ENCODE data around the gene PRG2.
"Not testable (repeated sequence)": the region's sequence is repeated elsewhere in the genome, so short reads cannot be mapped to it uniquely, and the experiment has no call there.

DNA sequence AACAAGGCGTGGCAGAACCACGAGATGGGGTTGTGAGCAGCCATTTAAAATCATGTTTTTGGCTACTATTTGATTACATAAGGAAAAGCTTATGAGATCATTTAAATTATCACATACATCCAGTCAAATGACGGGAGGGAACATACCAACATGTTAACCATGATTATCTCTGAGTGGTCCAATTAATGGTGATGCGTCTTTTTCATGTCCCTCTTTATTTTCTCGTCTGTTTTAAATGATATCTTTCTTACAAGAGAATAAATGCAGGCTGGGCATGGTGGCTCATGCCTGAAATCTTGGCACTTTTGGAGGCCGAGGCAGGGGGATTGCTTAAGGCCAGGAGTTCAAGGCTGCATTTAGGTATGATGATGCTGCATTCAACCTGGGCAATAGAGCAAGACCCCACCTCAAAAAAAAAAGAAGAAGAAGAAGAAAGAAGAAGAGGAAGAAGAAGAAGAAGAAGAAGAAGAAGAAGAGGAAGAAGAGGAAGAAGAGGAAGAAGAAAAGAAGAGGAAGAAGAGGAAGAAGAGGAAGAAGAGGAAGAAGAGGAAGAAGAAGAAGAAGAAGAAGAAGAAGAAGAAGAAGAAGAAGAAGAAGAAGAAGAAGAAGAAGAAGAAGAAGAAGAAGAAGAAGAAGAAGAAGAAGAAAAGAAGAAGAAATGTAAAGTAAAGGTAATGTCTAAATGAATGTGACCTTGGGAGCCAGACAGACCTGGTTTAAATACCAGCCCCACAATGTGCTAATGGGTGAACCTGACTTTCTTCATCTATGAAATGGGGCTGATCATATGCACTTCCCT is 12.8 kb upstream of the PRG2 start:
- not testable (repeated sequence) for TF ChIP-seq GLIS3 (CRISPR knock-in tag; IDR thresholded peaks at IDR 0.05); ZFP3 (CRISPR knock-in tag; IDR thresholded peaks at IDR 0.05); SNAI2 (CRISPR knock-in tag; IDR thresholded peaks at IDR 0.05); ISL1 (CRISPR knock-in tag; IDR thresholded peaks at IDR 0.05); PPARA (CRISPR knock-in tag; IDR thresholded peaks at IDR 0.05; ENCODE audit: borderline replicate concordance); ARNTL (CRISPR knock-in tag; IDR thresholded peaks at IDR 0.05; ENCODE audit: borderline replicate concordance, low read depth); RARB (CRISPR knock-in tag; IDR thresholded peaks at IDR 0.05); ESRRG (CRISPR knock-in tag; IDR thresholded peaks at IDR 0.05); TOX (CRISPR knock-in tag; IDR thresholded peaks at IDR 0.05; ENCODE audit: borderline replicate concordance); BACH2 (CRISPR knock-in tag; IDR thresholded peaks at IDR 0.05; ENCODE audit: borderline replicate concordance); CSDC2 (CRISPR knock-in tag; IDR thresholded peaks at IDR 0.05)
- TF ChIP-seq, protein P1, sequence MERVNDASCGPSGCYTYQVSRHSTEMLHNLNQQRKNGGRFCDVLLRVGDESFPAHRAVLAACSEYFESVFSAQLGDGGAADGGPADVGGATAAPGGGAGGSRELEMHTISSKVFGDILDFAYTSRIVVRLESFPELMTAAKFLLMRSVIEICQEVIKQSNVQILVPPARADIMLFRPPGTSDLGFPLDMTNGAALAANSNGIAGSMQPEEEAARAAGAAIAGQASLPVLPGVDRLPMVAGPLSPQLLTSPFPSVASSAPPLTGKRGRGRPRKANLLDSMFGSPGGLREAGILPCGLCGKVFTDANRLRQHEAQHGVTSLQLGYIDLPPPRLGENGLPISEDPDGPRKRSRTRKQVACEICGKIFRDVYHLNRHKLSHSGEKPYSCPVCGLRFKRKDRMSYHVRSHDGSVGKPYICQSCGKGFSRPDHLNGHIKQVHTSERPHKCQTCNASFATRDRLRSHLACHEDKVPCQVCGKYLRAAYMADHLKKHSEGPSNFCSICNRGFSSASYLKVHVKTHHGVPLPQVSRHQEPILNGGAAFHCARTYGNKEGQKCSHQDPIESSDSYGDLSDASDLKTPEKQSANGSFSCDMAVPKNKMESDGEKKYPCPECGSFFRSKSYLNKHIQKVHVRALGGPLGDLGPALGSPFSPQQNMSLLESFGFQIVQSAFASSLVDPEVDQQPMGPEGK (CRISPR knock-in tag; IDR thresholded peaks at IDR 0.05; ENCODE audit: borderline replicate concordance) = not testable (repeated sequence)
- TF ChIP-seq, protein P2, sequence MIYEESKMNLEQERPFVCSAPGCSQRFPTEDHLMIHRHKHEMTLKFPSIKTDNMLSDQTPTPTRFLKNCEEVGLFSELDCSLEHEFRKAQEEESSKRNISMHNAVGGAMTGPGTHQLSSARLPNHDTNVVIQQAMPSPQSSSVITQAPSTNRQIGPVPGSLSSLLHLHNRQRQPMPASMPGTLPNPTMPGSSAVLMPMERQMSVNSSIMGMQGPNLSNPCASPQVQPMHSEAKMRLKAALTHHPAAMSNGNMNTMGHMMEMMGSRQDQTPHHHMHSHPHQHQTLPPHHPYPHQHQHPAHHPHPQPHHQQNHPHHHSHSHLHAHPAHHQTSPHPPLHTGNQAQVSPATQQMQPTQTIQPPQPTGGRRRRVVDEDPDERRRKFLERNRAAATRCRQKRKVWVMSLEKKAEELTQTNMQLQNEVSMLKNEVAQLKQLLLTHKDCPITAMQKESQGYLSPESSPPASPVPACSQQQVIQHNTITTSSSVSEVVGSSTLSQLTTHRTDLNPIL (CRISPR knock-in tag; IDR thresholded peaks at IDR 0.05; ENCODE audit: low read depth) = not testable (repeated sequence)
